ENCODE measurements around the gene SAMD1. TPM values are rescaled to one million over a fixed set of nuclear protein-coding genes. Genes with fewer than 3 reads are reported as not detected.

SAMD1 gene
- total and polyA plus RNA-seq, 2 of the 13 experiments (the other 11 are each of a cell fraction or from before 2014, with no cell fraction given), result 17.5 to 45.0 TPM

- TF ChIP-seq TIGD3 (CRISPR knock-in tag; IDR thresholded peaks at IDR 0.05; ENCODE audit: borderline replicate concordance) (no peak), HMGXB3 (CRISPR knock-in tag; IDR thresholded peaks at IDR 0.05; ENCODE audit: borderline replicate concordance) (0 out of 2 replicates have a peak, but pooled peaks have one; percentile 39), PBX3 (CRISPR knock-in tag; IDR thresholded peaks at IDR 0.05; ENCODE audit: borderline replicate concordance) (peak; percentile 87; the same call in 1 of the 2 replicates), RFX5 (IDR thresholded peaks at IDR 0.05; ENCODE audit: low read depth, low read length) (peak; percentile 80), NR2C2 (CRISPR knock-in tag; IDR thresholded peaks at IDR 0.05; ENCODE audit: borderline replicate concordance) (peak; percentile 58; the same call in 1 of the 2 replicates), PRPF4 (IDR thresholded peaks at IDR 0.05; ENCODE audit: low read depth, low read length, poor library complexity, severe bottlenecking) (no peak), THAP11 (CRISPR knock-in tag; IDR thresholded peaks at IDR 0.05) (peak; percentile 58), HDAC1 (CRISPR knock-in tag; IDR thresholded peaks at IDR 0.05) (no peak), CBFB (CRISPR knock-in tag; IDR thresholded peaks at IDR 0.05) (0 out of 2 replicates have a peak, but pooled peaks have one; percentile 35), GATAD1 (CRISPR knock-in tag; IDR thresholded peaks at IDR 0.05) (peak; percentile 78), PHF21A (CRISPR knock-in tag; IDR thresholded peaks at IDR 0.05) (peak; percentile 45; the same call in 1 of the 2 replicates), ZNF788 (CRISPR knock-in tag; IDR thresholded peaks at IDR 0.05; ENCODE audit: borderline replicate concordance) (no peak), ARNTL (CRISPR knock-in tag; IDR thresholded peaks at IDR 0.05) (no peak), SKI (IDR thresholded peaks at IDR 0.05; ENCODE audit: partially characterized antibody) (peak; percentile 52), GRHL1 (CRISPR knock-in tag; conservative IDR thresholded peaks at IDR 0.05) (no peak), CREM (IDR thresholded peaks at IDR 0.05) (peak; percentile 62), CREM (CRISPR knock-in tag; IDR thresholded peaks at IDR 0.05) (peak; percentile 44; the same call in 1 of the 2 replicates), ZMYM3 (CRISPR knock-in tag; IDR thresholded peaks at IDR 0.05) (no peak), SAP130 (CRISPR knock-in tag; IDR thresholded peaks at IDR 0.05; ENCODE audit: low read depth) (peak; percentile 15; the same call in 1 of the 2 replicates), ATF1 (CRISPR knock-in tag; IDR thresholded peaks at IDR 0.05) (peak; percentile 75)
Observed at GRCh38 chr19:14117668-14118164, 27.2 kb upstream of the SAMD1 start, which contains the start of gene PRKACA (continued).
